WI38 (cell line): ENCODE results near the gene TEAD2.
"Not testable (repeated sequence)": the region's sequence is repeated elsewhere in the genome, so short reads cannot be mapped to it uniquely, and the experiment has no call there.

Source experiments
- H3K4me3 ChIP-seq: 2 replicates; pipeline ENCODE4 v1.5.1; 2011; ENCODE audit warnings: low read depth, mild to moderate bottlenecking, control low read depth, low read length
- CTCF ChIP-seq: IDR thresholded peaks from 2 replicates; pipeline ENCODE4 v1.5.1; 2012; ENCODE audit warnings: low read depth, mild to moderate bottlenecking, control low read depth, low read length

TEAD2 gene

DNA sequence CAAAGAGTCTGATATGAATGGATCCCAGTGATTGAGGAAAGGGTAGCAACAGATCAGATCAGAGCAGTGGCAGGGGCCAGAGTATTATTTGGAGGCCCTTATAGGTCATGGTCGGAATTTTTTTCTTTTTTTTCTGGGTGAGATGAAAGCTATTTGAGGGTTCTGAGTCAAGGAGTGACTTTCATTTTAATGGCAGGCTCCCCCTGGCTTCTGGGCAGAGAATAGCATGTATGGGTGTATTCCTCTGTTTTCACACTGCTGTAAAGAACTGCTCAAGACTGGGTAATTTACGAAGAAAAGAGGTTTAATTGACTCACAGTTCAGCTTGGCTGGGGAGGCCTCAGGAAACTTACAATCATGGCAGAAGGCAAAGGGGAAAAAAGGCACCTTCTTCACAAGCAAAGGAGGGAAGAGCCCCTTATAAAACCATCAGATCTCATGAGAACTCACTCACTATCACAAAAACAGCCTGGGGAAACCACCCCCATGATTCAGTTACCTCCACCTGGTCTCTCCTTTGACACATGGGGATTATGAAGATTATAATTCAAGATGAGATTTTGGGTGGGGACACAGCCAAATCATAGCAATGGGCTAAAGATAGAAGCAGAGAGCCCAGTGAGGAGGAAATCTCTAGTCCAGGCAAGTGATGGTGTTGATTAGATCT lies 34.2 kb downstream of the TEAD2 start:
- peak; percentile 66 for TF ChIP-seq CTCF
- no peak overlapping the region for H3K4me3 ChIP-seq

GRCh38 chr19:49326165-49326704 lies 36.0 kb downstream of the TEAD2 start:
- TF ChIP-seq CTCF, result no peak
- H3K4me3 ChIP-seq, result no peak overlapping the region

- not testable (repeated sequence) for H3K4me3 ChIP-seq
Measured at GRCh38 chr19:49325756-49326155, 36.5 kb downstream of the TEAD2 start.

- H3K4me3 ChIP-seq, result no peak within 1 kb of the TSS
- no peak for TF ChIP-seq CTCF
Measured at GRCh38 chr19:49324801-49325576, 37.2 kb downstream of the TEAD2 start, which contains the start of gene SLC6A16. SLC6A16 (minus strand) TSS chr19:49325191; CDS start chr19:49311347, 13,844 bp downstream.

DNA sequence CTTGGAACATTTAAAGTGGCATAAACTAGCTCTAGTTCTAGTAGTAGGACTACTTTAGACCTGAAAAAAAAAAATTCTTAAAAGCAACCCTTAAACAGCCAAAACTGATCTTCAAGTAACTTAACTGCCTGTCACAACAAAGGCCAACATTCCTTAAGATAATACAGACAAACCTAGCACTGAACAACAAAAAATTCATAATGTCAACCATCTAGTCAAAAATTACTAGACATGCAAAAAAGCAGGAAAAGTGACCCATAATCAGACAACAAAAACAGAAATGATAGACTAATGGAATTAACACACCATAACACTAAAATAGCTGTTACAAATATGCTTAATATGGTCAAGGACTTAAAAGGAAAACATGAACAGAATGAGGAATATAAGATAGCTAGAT lies 43.9 kb downstream of the TEAD2 start:
- TF ChIP-seq CTCF, result no peak
- no peak overlapping the region for H3K4me3 ChIP-seq

GRCh38 chr19:49316284-49316683 lies 45.9 kb downstream of the TEAD2 start:
- TF ChIP-seq CTCF, result no peak
- no peak overlapping the region for H3K4me3 ChIP-seq

GRCh38 chr19:49315111-49315510 lies 47.1 kb downstream of the TEAD2 start:
- TF ChIP-seq CTCF, result no peak
- no peak overlapping the region for H3K4me3 ChIP-seq
